Panc1 (cell line): Measurements from ENCODE around the gene C1QTNF3.

Experiments
- CTCF ChIP-seq: fragments of 450-650 bp; IDR thresholded peaks from 2 replicates; pipeline ENCODE4 v1.5.1; 2017; ENCODE audit warnings: mild to moderate bottlenecking
- REST ChIP-seq, 2 experiments: IDR thresholded peaks; 2 replicates each; pipeline ENCODE4 v1.6.1; 2011 to 2012; ENCODE audit warnings: low read depth in 2 of 2, control low read depth in 1 of 2, low read length in 1 of 2, mild to moderate bottlenecking in 1 of 2, moderate library complexity in 1 of 2; ENCODE audit not compliant: insufficient read depth in 1 of 2

GRCh38 chr5:34007201-34007620 is 35.8 kb downstream of the C1QTNF3 start:
- no peak for TF ChIP-seq CTCF
- no peak for TF ChIP-seq REST (IDR thresholded peaks at IDR 0.05; ENCODE audit: insufficient read depth in 1 of 2, low read depth in 2 of 2, low read length in 1 of 2)
